Activated T-helper 2 cell treated with anti-CD3 and anti-CD28 coated beads, Interferon-gamma antibody, Interleukin-2, Interleukin-4, amounts not matched to agents 10 μg/mL and 5 μg/mL and 100 μg/mL, durations not matched to agents 14 hours and 24 hours and 36 hours (primary cell): ENCODE results near the gene SLC12A2. TPM values are rescaled to one million over a fixed set of nuclear protein-coding genes. Genes with fewer than 3 reads are reported as not detected.

Experiments
- DNase-seq: peaks from one replicate; pipeline ENCODE4 v3.0.0; 2021; ENCODE audit warnings: low spot score
- H3K27ac Mint-ChIP-seq: one replicate; pipeline ENCODE4 v1.8.0; 2021; ENCODE audit warnings: mixed read lengths
- H3K27me3 Mint-ChIP-seq: one replicate; pipeline ENCODE4 v1.8.0; 2021; ENCODE audit warnings: low read depth, mixed read lengths
- H3K36me3 Mint-ChIP-seq: one replicate; pipeline ENCODE4 v1.8.0; 2021; ENCODE audit warnings: low read depth, mixed read lengths
- H3K4me1 Mint-ChIP-seq: one replicate; pipeline ENCODE4 v1.8.0; 2021; ENCODE audit warnings: low read depth, mixed read lengths
- H3K4me3 Mint-ChIP-seq: one replicate; pipeline ENCODE4 v1.8.0; 2021; ENCODE audit warnings: low read depth, mild to moderate bottlenecking, moderate library complexity, mixed read lengths
- H3K9me3 Mint-ChIP-seq: one replicate; pipeline ENCODE4 v1.8.0; 2021; ENCODE audit warnings: mixed read lengths
- intact Hi-C: fragments of 100-400 bp; cut with micrococcal nuclease; formaldehyde crosslinking; loops from one replicate; pipeline ENCODE4 v1.15.1; 2023
- total RNA-seq: library from RNA; stranded (reverse); gene quantifications from 2 replicates; pipeline ENCODE4 v1.2.3, GENCODE V29; 2022

SLC12A2 gene
- total RNA-seq, 1 donor from 2014 or later: 19.7 TPM

DNA sequence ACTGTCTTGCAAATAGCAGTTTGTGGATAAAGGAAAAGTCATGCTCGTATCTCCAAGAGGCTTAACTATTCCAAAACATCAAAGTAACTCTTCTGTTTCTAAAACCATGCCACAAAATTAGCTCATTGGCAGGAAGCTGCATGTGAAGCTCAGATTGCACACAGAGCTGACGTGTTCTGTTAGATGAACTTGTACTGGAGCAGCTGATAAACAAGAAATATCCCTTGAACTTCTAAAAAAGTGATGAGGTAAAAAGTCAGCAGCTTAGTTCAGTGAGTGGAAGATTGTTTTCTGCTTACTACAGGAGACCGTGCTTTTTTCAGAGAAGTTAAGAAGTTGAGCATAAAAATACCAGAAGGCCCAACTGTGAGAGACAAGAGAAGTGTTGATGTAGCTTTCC is 113.2 kb downstream of the SLC12A2 start:
- Mint-ChIP-seq H3K27me3 (peaks cover 2% of the 10 kb centered on the region), H3K9me3 (no peaks in the 10 kb centered on the region), H3K27ac (no peak overlapping the region), H3K4me3 (no peak overlapping the region), H3K4me1 (peaks cover 28% of the 10 kb centered on the region), H3K36me3 (peaks cover 12% of the 10 kb centered on the region)
- intact Hi-C loops: loop anchor here (2.0 kb wide), 1 partner anchor 112 kb away; no protein-coding TSS in a partner anchor
- no peak for DNase-seq

DNA sequence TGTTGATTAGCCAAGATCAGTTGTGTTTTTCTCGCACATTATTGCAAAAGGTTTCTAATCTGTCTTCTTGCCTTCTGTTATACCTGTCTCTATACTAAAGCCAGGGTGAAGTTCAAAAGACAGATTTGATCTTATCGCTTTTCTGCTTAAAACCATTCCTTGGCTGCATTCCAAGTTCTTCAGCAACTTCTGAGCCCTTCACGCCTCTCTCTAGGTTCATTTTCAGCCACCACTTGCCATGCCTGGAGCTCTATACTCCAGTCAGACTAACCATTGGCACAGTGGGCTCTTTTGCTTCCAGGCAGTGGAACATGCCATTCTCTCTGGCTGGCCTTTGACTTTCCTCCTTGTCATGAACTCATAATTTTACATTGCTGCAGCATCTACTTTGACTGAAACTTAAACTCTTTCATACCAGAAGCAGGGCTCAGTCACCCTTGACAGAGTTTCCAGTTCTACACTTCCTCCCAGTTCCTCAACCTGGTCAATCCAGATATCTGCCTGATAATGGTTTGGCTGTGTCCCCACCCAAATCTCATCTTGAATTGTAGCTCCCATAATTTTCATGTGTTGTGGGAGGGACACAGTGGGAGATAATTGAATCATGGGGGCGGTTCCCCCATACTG is 114.4 kb downstream of the SLC12A2 start:
- Mint-ChIP-seq H3K4me3 (no peak overlapping the region), H3K9me3 (no peaks in the 10 kb centered on the region)

DNA sequence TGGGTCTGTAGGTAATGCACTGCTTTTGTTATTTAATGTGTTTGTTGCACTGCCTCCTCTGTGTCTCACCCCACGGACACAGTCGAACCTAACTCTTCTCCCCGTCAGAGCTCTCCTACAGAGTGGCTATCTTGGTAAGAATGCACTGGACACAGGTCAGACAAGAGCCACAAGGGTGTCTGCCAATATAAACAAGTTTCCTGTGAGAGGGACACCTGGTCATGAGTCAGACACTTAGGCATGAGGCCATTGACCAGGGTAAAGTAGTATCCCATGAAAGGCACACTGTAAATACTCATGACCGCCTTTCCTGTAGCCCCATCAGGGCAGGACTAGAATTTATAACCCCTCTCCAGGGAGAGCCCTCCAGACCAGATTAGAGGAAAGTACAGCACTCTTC is 115.5 kb downstream of the SLC12A2 start:
- H3K27ac Mint-ChIP-seq: no peak overlapping the region

More for the DNA sequence above, 114.4 kb downstream of the SLC12A2 start:
- intact Hi-C loops: loop anchor here (2.0 kb wide), 1 partner anchor 113 kb away; no protein-coding TSS in a partner anchor
- peak overlapping the region; percentile 51 for H3K27ac Mint-ChIP-seq
- H3K27me3 Mint-ChIP-seq: peaks cover 2% of the 10 kb centered on the region
- peaks cover 28% of the 10 kb centered on the region for H3K4me1 Mint-ChIP-seq
- peaks cover 12% of the 10 kb centered on the region for H3K36me3 Mint-ChIP-seq
- DNase-seq: no peak

DNA sequence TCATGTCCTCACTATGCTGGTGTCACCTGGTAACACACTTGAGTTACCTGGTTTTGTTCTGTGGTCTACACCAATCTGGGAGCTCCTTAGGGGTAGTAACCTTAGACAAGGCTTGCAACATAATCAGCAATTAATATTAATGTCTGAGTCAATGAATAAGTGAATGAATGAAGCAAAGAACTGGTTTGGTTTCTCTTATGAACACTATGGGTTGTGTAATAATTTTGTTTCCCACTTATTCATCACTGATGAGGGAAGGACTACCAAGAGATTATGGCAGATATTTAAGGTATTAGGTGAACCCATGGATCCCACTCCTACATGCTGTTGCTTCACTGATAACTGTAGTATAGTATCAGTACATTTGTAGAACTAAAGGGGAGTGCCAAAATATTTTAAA is 116.0 kb downstream of the SLC12A2 start:
- Mint-ChIP-seq H3K4me3 (no peak overlapping the region), H3K27ac (no peak overlapping the region), H3K27me3 (peaks cover 2% of the 10 kb centered on the region), H3K4me1 (peaks cover 24% of the 10 kb centered on the region), H3K9me3 (no peaks in the 10 kb centered on the region), H3K36me3 (peaks cover 7% of the 10 kb centered on the region)
- DNase-seq: no peak
- intact Hi-C loops: loop anchor here (2.0 to 5.0 kb wide), 2 partner anchors 322 to 453 kb away; no protein-coding TSS in a partner anchor

More for the DNA sequence above, 115.5 kb downstream of the SLC12A2 start:
- Mint-ChIP-seq H3K4me1 (peaks cover 24% of the 10 kb centered on the region), H3K36me3 (peaks cover 9% of the 10 kb centered on the region), H3K27me3 (peaks cover 2% of the 10 kb centered on the region), H3K9me3 (no peaks in the 10 kb centered on the region), H3K4me3 (no peak overlapping the region)
- no peak for DNase-seq
- intact Hi-C loops: no loop called here

DNA sequence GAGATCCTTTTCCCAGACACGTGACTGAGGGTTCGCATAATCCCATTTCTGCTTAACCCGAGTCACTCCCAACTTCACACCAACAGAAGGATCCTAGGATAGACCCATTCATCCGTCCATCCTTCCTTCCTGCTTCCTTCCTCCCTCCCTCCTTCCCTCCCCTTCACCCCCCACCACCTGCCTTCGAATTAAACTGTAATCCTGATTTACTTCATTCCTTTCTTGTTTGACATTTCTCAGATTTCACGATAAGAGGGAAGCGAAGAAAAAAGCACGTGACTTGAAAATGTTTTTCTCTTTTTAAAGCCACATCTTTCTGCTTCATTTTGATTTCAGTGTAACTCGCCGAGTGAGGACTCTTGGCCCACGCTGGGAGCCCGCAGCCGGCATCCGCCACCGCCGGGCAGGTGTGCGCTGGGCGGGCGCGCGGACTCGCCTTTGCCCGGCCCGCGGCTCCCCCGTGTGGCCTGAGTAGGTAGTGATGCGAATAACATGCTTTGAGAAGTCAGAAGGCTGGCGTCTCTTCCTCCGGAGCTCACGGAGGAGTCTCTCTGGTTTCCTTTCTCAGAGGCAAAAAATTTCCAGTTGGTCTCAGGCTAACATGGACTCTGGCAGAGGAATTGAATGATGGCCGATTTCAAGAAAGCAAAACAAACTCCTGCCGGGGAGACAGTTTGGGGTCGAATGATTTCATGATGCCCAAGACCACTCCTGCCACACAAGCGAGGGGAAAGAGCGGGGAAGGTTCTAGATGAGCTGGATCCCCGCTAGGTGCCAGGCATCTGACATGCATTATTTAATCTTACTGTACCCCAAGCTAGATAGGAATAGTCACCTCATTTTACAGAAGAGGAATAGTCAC is 117.7 kb downstream of the SLC12A2 start:
- peaks cover 24% of the 10 kb centered on the region for H3K4me1 Mint-ChIP-seq
- DNase-seq: peak; percentile 71
- peaks cover 4% of the 10 kb centered on the region for H3K27me3 Mint-ChIP-seq
- no peak overlapping the region for H3K27ac Mint-ChIP-seq
- peaks cover 6% of the 10 kb centered on the region for H3K36me3 Mint-ChIP-seq
- intact Hi-C loops: loop anchor here (1.0 to 5.0 kb wide), 4 partner anchors 324 to 637 kb away; no protein-coding TSS in a partner anchor
- H3K9me3 Mint-ChIP-seq: no peaks in the 10 kb centered on the region
- H3K4me3 Mint-ChIP-seq: peak overlapping the region; percentile 10

DNA sequence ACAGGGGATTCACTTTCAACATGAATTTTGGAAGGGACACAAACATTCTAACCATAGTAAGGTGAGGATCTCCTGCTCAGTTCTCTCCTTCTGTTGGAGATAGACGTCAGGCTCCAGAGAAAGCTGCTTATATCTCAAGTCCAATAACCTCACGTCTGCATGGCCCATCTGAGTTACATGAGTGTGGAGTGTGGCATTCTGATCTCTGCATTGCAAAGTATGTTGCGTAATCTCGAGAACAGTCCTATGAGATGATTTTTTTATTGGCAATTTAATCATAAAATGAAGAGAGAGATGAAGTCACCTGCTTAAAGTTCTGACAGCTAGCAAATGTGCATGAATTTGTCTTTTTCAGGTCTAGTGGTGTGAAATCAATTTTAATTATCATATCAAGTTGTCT is 118.8 kb downstream of the SLC12A2 start:
- Mint-ChIP-seq H3K4me1 (peaks cover 16% of the 10 kb centered on the region), H3K36me3 (peaks cover 6% of the 10 kb centered on the region), H3K27me3 (peaks cover 4% of the 10 kb centered on the region), H3K27ac (no peak overlapping the region), H3K9me3 (no peaks in the 10 kb centered on the region), H3K4me3 (no peak overlapping the region)
- intact Hi-C loops: loop anchor here (5.0 kb wide), 1 partner anchor 325 kb away; no protein-coding TSS in a partner anchor
- DNase-seq: no peak

DNA sequence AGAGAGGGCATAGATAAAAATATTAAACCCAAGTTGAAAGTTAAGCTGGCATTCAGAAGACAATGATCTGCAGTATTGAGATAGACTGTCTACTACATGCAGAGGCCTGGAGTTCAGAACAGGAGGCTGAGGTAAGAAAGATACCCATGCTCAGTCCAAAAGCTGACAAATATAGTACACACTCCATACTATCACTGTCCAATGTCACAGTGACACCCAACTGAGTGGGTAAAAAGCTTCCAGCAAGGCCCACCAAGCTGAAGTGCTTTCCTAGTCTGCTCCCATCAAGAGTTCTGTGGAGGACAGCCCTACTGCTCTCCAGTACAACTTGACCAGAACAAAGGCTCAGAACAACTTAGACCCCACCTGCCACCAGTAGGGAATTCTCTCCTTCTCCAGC is 124.9 kb downstream of the SLC12A2 start:
- DNase-seq: no peak
- no peaks in the 10 kb centered on the region for H3K36me3 Mint-ChIP-seq
- H3K27me3 Mint-ChIP-seq: peaks cover 4% of the 10 kb centered on the region
- intact Hi-C loops: no loop called here
- H3K27ac Mint-ChIP-seq: no peak overlapping the region
- no peaks in the 10 kb centered on the region for H3K4me1 Mint-ChIP-seq
- H3K4me3 Mint-ChIP-seq: no peak overlapping the region
- H3K9me3 Mint-ChIP-seq: no peaks in the 10 kb centered on the region

DNA sequence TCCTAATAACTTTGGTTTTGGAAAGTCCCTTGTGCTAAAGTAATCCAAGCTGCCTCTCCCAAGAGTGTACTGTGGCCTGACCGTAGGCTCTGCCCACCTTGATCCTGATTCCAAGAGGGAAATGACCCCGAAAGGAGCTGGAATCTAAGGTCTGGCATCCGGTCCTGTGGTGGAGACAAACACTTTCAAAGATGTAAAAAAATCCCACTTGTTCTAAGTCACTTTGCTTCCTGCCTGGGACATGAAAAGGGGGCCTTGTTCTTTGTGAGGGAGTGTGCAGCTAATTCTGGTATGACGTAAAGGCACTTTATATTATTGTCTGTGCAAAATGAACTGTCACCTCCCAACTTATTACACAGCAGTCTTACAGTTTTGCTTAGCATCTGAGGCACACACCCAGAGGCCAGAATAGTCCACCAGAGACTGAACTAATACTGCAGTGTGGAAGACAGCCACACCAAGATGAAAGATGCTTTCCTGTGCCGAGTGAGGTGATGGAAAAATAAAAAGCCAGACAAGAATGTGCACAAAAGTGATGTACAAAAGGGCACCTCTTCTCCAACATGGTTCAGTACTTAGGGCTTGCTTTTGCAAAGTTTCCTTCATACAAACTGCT is 128.7 kb downstream of the SLC12A2 start:
- H3K36me3 Mint-ChIP-seq: no peaks in the 10 kb centered on the region
- peaks cover 2% of the 10 kb centered on the region for H3K27me3 Mint-ChIP-seq
- intact Hi-C loops: loop anchor here (2.0 to 5.0 kb wide), 2 partner anchors 287 to 1555 kb away; no protein-coding TSS in a partner anchor
- H3K4me3 Mint-ChIP-seq: no peak overlapping the region
- H3K4me1 Mint-ChIP-seq: no peaks in the 10 kb centered on the region
- no peaks in the 10 kb centered on the region for H3K9me3 Mint-ChIP-seq
- H3K27ac Mint-ChIP-seq: no peak overlapping the region
- DNase-seq: no peak

DNA sequence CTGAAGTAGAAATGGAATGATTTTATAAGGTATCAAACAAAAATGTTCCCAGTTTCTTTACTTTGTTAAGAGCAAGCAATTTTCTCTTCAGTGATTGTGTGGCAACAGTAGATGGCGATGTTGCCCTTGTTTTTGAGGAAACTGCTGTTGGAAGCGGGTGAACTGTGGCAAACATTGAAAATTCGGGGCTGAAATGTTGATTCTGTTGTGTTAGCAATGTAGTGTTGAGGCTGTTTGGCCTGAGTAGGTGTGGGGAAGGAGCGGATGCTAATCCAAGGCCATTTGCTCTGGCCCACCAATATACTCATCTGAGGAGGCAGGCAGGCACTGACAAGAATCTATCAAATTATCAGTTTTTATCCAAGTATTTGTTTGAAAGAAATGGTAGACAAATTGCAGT is 129.8 kb downstream of the SLC12A2 start:
- H3K4me3 Mint-ChIP-seq: no peak overlapping the region
- no peak for DNase-seq
- no peaks in the 10 kb centered on the region for H3K9me3 Mint-ChIP-seq
- intact Hi-C loops: loop anchor here (2.0 to 5.0 kb wide), 2 partner anchors 285 to 1554 kb away; no protein-coding TSS in a partner anchor
- no peaks in the 10 kb centered on the region for H3K4me1 Mint-ChIP-seq
- peaks cover 2% of the 10 kb centered on the region for H3K27me3 Mint-ChIP-seq
- H3K36me3 Mint-ChIP-seq: no peaks in the 10 kb centered on the region
- no peak overlapping the region for H3K27ac Mint-ChIP-seq

DNA sequence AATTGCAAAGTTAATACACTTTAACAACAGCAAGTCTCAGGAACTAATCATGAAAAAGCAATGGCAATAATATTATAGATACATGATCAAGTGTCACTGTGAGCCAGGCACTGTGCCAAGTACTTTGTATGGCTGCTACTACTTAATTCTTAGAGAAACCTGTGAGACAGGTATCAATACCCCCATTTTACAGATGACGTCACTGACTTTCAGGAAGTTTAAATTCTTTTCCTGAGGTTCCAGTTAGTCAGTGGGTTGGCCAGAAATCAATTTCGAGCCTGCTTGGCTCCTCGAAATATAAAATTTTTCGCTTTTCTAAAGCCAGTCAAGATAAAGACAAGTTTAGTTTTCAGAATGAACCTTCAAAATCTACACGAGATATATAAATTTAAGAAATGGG is 130.3 kb downstream of the SLC12A2 start:
- no peak overlapping the region for H3K4me3 Mint-ChIP-seq
- intact Hi-C loops: loop anchor here (2.0 to 5.0 kb wide), 2 partner anchors 285 to 1553 kb away; no protein-coding TSS in a partner anchor

DNA sequence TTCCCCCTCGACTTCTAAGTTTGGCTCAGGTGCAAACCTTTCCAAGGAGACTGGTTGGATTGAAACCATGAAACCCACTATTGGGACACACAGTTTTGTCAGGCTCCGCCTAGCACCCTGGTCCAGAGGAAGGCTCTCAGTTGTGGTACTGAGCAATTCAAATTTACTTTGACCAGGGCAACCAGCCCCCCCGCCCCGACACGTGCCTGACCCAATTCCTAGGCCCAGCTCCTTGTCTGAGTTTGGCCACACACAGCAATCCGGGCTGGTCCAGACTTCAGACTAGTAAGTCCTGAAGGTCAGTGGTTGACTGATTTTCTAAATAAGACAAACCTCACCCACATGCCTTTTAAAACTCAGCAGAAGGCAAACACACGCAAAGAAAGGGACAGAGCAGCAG is 132.7 kb downstream of the SLC12A2 start:
- Mint-ChIP-seq H3K4me3 (no peak overlapping the region), H3K36me3 (no peaks in the 10 kb centered on the region), H3K27ac (no peak overlapping the region), H3K9me3 (no peaks in the 10 kb centered on the region), H3K27me3 (peaks cover 2% of the 10 kb centered on the region), H3K4me1 (no peaks in the 10 kb centered on the region)
- intact Hi-C loops: no loop called here
- DNase-seq: no peak

More for the DNA sequence above, 130.3 kb downstream of the SLC12A2 start:
- Mint-ChIP-seq H3K4me1 (no peaks in the 10 kb centered on the region), H3K36me3 (no peaks in the 10 kb centered on the region), H3K9me3 (no peaks in the 10 kb centered on the region), H3K27ac (no peak overlapping the region), H3K27me3 (peaks cover 2% of the 10 kb centered on the region)
- DNase-seq: no peak

DNA sequence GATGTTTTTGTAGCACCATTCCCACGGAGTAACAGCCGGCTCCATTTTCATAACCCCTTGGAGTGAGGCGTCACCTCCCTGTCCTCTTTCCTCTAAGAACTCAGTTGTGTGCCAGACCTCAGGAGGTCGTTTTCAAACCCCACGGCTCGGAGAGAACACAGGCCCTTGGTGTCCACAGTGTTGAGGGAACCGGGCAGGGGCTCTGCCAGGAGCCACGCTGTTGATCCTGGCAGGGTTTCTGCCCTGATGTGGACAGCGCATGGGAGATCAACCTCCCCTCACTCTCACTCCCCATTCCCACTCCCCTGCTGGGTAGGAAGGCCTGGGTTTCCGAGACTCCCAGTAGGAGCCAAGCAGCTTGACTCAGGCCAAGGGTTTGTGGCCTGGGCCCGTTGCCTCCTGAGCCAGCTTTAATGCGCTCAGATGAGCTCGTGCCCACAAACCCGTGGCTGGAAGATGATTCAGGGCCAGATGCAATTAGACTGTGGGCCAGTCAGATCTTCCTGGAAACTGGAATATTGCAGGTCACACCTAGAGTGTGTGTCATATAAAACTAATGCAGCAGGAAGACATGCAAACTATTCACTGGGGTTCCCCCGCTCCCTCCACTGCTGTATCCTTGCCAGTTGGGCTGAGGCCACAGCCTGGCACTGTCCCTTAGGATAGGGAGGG is 133.4 kb downstream of the SLC12A2 start:
- Mint-ChIP-seq H3K36me3 (no peaks in the 10 kb centered on the region), H3K27ac (no peak overlapping the region), H3K4me3 (no peak overlapping the region), H3K27me3 (peaks cover 2% of the 10 kb centered on the region), H3K4me1 (no peaks in the 10 kb centered on the region), H3K9me3 (no peaks in the 10 kb centered on the region)
- intact Hi-C loops: no loop called here
- no peak for DNase-seq
